Mesothelial cell of epicardium (in vitro differentiated cells): ENCODE data around the gene CLEC9A. TPM values are rescaled to one million over a fixed set of nuclear protein-coding genes. Genes with fewer than 3 reads are reported as not detected.
A peak's percentile ranks its signal among the peaks of the same experiment; 100 is the strongest.

ENCODE experiments used
- DNase-seq, 2 experiments: peaks; one replicate each; pipeline ENCODE4 v3.0.0; 2021; ENCODE audit warnings: low spot score in 2 of 2; ENCODE audit not compliant: unreplicated experiment in 2 of 2
- H3K27ac Mint-ChIP-seq: 2 replicates; pipeline ENCODE4 v1.8.0; 2021; ENCODE audit warnings: mixed read lengths
- H3K27me3 Mint-ChIP-seq: 2 replicates; pipeline ENCODE4 v1.8.0; 2021; ENCODE audit warnings: low read depth, mixed read lengths
- H3K36me3 Mint-ChIP-seq: 2 replicates; pipeline ENCODE4 v1.8.0; 2021; ENCODE audit warnings: mixed read lengths
- H3K4me1 Mint-ChIP-seq: 2 replicates; pipeline ENCODE4 v1.8.0; 2021; ENCODE audit warnings: mixed read lengths
- H3K4me3 Mint-ChIP-seq: 2 replicates; pipeline ENCODE4 v1.8.0; 2021; ENCODE audit warnings: mild to moderate bottlenecking, moderate library complexity, mixed read lengths
- H3K9me3 Mint-ChIP-seq: 2 replicates; pipeline ENCODE4 v1.8.0; 2021; ENCODE audit warnings: mixed read lengths
- total RNA-seq: library from RNA; stranded (reverse); gene quantifications from 3 replicates; pipeline ENCODE4 v1.2.1, GENCODE V29; 2021
- TF ChIP-seq, protein P1 (sequence below): fragments of 200-600 bp; sonication (generic); IDR thresholded peaks from one replicate; pipeline ENCODE4 v1.5.0; 2021; ENCODE audit warnings: antibody characterized with exemption; ENCODE audit not compliant: unreplicated experiment

The CLEC9A gene
- total RNA-seq, 1 donor from 2014 or later = not detected

DNA sequence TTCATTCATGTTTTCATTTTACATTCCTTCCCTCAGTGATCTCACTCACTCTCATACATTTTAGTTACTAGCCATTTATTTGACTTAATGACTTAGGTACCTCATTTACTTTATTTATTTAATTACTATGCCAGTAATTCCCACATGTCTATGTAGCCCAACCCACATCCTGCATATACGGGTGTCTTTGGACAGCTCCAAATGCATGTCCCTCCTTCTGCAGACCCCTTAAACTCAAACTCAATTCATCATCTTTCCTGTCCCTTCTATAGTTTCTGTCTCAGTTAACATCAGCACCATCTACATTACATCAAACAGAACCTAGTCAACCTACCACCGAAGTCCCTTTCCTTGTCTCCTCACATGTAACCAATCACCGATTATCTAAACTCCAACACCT, 65.5 kb downstream of the CLEC9A start:
- Mint-ChIP-seq H3K9me3 (no peaks in the 10 kb centered on the region), H3K27me3 (no peaks in the 10 kb centered on the region), H3K4me3 (no peak overlapping the region), H3K27ac (no peak overlapping the region), H3K36me3 (no peaks in the 10 kb centered on the region), H3K4me1 (peaks cover 25% of the 10 kb centered on the region)
- TF ChIP-seq, protein P1, sequence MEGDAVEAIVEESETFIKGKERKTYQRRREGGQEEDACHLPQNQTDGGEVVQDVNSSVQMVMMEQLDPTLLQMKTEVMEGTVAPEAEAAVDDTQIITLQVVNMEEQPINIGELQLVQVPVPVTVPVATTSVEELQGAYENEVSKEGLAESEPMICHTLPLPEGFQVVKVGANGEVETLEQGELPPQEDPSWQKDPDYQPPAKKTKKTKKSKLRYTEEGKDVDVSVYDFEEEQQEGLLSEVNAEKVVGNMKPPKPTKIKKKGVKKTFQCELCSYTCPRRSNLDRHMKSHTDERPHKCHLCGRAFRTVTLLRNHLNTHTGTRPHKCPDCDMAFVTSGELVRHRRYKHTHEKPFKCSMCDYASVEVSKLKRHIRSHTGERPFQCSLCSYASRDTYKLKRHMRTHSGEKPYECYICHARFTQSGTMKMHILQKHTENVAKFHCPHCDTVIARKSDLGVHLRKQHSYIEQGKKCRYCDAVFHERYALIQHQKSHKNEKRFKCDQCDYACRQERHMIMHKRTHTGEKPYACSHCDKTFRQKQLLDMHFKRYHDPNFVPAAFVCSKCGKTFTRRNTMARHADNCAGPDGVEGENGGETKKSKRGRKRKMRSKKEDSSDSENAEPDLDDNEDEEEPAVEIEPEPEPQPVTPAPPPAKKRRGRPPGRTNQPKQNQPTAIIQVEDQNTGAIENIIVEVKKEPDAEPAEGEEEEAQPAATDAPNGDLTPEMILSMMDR = no peak
- no peak for DNase-seq

DNA sequence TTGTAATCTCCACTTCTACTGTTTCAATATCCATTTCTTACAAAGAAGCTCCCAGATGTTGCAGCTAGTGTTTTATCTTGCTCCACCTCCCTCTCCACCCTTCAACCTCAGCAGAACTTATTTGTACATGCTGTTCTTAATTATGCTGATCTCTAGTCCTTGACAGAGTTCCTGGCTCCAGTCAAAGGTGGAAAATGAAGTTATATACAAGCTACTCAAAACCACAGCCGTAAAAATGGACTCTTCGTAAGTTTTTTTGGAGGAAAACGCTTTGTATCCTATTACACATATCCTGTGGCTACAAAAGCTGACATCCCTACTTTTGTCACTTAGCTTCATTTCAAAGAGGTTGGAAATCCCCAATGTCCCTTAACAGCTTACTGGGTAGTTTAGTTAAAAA, 67.0 kb downstream of the CLEC9A start:
- no peaks in the 10 kb centered on the region for H3K36me3 Mint-ChIP-seq
- TF ChIP-seq, protein P1 = no peak
- H3K4me3 Mint-ChIP-seq = no peak overlapping the region
- H3K9me3 Mint-ChIP-seq = no peaks in the 10 kb centered on the region
- peaks cover 37% of the 10 kb centered on the region for H3K4me1 Mint-ChIP-seq
- H3K27ac Mint-ChIP-seq = peak overlapping the region; percentile 17
- no peaks in the 10 kb centered on the region for H3K27me3 Mint-ChIP-seq
- DNase-seq = no peak

DNA sequence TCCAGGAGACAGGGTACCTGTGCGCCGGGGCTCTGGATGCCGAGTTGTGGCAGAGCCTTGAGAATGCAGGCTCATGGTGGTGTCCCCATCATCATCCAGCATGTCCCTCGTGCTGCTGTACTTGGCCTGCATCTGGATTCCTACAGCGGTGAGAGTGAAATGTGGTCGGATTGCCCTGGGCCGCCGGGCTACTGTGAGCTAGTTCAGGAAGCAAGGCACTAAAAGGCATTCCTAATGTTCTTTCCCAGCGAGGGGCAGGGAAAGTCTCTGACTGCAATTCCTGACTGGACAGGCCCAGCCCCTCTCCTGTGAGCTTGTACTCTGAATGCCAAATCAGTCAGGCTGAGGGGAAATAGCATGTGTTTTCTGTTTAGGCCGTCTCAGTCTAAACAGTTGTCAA, 68.3 kb downstream of the CLEC9A start, which contains the start of gene CLEC1A:
CLEC1A (minus strand) TSS at position 195 of the 400 bp plus-strand sequence; CDS start at position 132, 63 bp downstream.
- TF ChIP-seq, protein P1 = no peak
- Mint-ChIP-seq H3K9me3 (peaks cover 5% of the 10 kb centered on the region), H3K27me3 (no peaks in the 10 kb centered on the region), H3K27ac (peak within 1 kb of the TSS; percentile 71), H3K4me1 (peaks cover 37% of the 10 kb centered on the region), H3K4me3 (no peak within 1 kb of the TSS), H3K36me3 (peaks cover 5% of the 10 kb centered on the region)
- DNase-seq = peak in 1 of 2 experiments; percentile 45

DNA sequence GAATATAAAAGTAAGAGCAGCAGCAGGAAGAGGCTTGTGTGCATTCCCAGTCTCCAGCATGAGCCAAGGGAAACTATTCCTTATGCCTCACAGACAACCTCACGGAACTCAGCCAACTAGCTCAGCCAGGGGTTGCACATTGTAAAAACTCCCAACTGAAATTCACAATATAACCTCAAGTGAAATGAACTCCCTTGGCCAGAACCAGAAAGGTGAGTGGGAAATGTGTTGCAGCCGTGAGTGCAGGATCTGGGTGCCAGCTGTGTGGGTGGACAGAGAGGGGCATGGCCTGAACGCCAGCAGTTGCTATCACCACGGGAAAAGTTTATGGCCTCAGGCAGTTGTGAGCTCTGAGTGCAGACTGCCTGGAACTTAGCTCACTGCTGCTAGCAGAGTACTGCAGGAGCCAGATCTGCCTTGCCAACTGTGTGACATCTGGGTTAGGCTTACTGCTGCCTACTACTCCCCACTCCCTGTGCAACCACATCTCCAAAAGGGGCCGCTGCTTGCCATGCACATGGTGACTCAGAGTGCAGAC, 70.6 kb downstream of the CLEC9A start:
- Mint-ChIP-seq H3K27ac (peak overlapping the region; percentile 92), H3K4me1 (peaks cover 37% of the 10 kb centered on the region)
- DNase-seq = peak in 1 of 2 experiments; percentile 43

DNA sequence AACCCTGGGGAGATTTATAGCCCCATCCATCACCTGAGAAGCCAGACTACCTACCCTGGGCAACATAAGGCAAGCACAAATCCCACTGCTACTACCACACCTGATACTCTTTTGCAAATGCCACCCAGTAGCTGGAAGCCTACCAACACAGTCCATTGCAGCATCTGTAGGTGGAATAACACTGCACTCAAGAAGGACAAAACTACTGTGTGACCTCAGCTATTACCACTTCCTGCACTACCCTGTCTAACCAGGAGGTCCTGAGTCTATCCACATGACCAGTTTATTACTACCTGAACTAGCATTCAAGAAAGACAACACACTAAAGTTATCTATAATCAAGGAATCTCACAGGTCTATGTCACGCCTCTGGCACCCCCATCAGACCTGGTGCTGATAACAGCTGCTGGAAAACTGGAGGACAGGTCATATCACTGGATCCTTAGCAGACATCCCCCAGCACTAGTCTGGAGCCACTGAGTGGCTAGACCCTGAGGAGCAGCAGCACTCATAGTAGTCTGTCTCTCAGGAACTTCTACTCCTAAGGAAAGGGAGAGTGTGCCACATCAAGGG, 71.3 kb downstream of the CLEC9A start:
- H3K27ac Mint-ChIP-seq = peak overlapping the region; percentile 41

More for the DNA sequence above, 70.6 kb downstream of the CLEC9A start:
- Mint-ChIP-seq H3K4me3 (peak overlapping the region; percentile 42), H3K27me3 (no peaks in the 10 kb centered on the region), H3K9me3 (peaks cover 20% of the 10 kb centered on the region), H3K36me3 (peaks cover 7% of the 10 kb centered on the region)
- TF ChIP-seq, protein P1 = no peak

More for the DNA sequence above, 71.3 kb downstream of the CLEC9A start:
- TF ChIP-seq, protein P1 = no peak
- peaks cover 37% of the 10 kb centered on the region for H3K4me1 Mint-ChIP-seq
- H3K4me3 Mint-ChIP-seq = no peak overlapping the region
- no peak for DNase-seq
- H3K36me3 Mint-ChIP-seq = peaks cover 7% of the 10 kb centered on the region
- H3K9me3 Mint-ChIP-seq = peaks cover 23% of the 10 kb centered on the region
- no peaks in the 10 kb centered on the region for H3K27me3 Mint-ChIP-seq
